Esophagus muscularis mucosa (tissue), 4 donors: ENCODE results near the gene PEAR1. TPM values are rescaled to one million over a fixed set of nuclear protein-coding genes. Genes with fewer than 3 reads are reported as not detected.
A peak's percentile ranks its signal among the peaks of the same experiment; 100 is the strongest.

Experiments
- DNase-seq: peaks from one replicate; pipeline ENCODE4 v3.0.0-alpha.2; 2017; ENCODE audit errors: extremely low spot score
- H3K27ac ChIP-seq, 4 donors: fragments of 200-600 bp; sonication (generic); replicated peaks in 1 of 4; 1 replicate in 3 of 4; 2 replicates in 1 of 4; pipeline ENCODE4 v1.5.1; 2016 to 2019; ENCODE audit warnings: mild to moderate bottlenecking in 1 of 4
- H3K27me3 ChIP-seq, 4 donors: fragments of 200-600 bp; sonication (generic); one replicate each; pipeline versions ENCODE4 v1.5.1 to v1.6.0; 2016 to 2019
- H3K36me3 ChIP-seq, 4 donors: fragments of 200-600 bp; sonication (generic); one replicate each; pipeline ENCODE4 v1.5.1; 2016 to 2019
- H3K4me1 ChIP-seq, 4 donors: fragments of 200-600 bp; sonication (generic); one replicate each; pipeline ENCODE4 v1.5.1; 2016 to 2019
- H3K4me3 ChIP-seq, 4 donors: fragments of 200-600 bp; sonication (generic); 1 replicate in 2 of 4; 2 replicates in 2 of 4; pipeline ENCODE4 v1.5.1; 2016 to 2019; ENCODE audit warnings: mild to moderate bottlenecking in 4 of 4, moderate library complexity in 1 of 4
- H3K9me3 ChIP-seq, 4 donors: fragments of 200-600 bp; sonication (generic); 1 replicate in 3 of 4; 2 replicates in 1 of 4; pipeline ENCODE4 v1.5.1; 2016 to 2019
- EP300 ChIP-seq: sonication (generic); formaldehyde crosslinking; IDR thresholded peaks from one replicate; pipeline ENCODE4 v1.6.1; 2017; ENCODE audit warnings: antibody characterized with exemption
- POLR2A ChIP-seq: fragments of 450-650 bp; IDR thresholded peaks from one replicate; pipeline ENCODE4 v1.6.1; 2017; ENCODE audit warnings: antibody characterized with exemption, moderate library complexity, mild to moderate bottlenecking, low read depth
- POLR2AphosphoS5 ChIP-seq, 2 donors: sonication (generic); formaldehyde crosslinking; IDR thresholded peaks; one replicate each; pipeline ENCODE4 v1.6.1; 2017; ENCODE audit warnings: antibody characterized with exemption in 2 of 2
- WGBS: methylation state at CpG from one replicate; pipeline ENCODE4 v1.1.5; 2018; 5-methylcytosine and 5-hydroxymethylcytosine counted together
- intact Hi-C: fragments of 100-400 bp; cut with DNase I; formaldehyde crosslinking; loops from one replicate; pipeline ENCODE4 v1.15.1; 2023
- total RNA-seq, 4 donors: library from RNA; depleted of rRNA; stranded (reverse); fragments of >200 nt; gene quantifications; one replicate each; pipeline versions ENCODE4 v1.1.0 to v1.2.1, GENCODE V29; 2016
- TF ChIP-seq, protein P1 (sequence below), 3 experiments: fragments of 200-600 bp in 2 of 3; fragments of 450-650 bp in 1 of 3; sonication (generic) in 2 of 3; IDR thresholded peaks; one replicate each; pipeline ENCODE4 v1.5.1; 2017 to 2019; ENCODE audit warnings: antibody characterized with exemption in 3 of 3, mild to moderate bottlenecking in 2 of 3, moderate library complexity in 1 of 3

The PEAR1 gene
- total RNA-seq, 4 donors from 2014 or later: 6.1 to 13.6 (median 10.9) TPM

DNA sequence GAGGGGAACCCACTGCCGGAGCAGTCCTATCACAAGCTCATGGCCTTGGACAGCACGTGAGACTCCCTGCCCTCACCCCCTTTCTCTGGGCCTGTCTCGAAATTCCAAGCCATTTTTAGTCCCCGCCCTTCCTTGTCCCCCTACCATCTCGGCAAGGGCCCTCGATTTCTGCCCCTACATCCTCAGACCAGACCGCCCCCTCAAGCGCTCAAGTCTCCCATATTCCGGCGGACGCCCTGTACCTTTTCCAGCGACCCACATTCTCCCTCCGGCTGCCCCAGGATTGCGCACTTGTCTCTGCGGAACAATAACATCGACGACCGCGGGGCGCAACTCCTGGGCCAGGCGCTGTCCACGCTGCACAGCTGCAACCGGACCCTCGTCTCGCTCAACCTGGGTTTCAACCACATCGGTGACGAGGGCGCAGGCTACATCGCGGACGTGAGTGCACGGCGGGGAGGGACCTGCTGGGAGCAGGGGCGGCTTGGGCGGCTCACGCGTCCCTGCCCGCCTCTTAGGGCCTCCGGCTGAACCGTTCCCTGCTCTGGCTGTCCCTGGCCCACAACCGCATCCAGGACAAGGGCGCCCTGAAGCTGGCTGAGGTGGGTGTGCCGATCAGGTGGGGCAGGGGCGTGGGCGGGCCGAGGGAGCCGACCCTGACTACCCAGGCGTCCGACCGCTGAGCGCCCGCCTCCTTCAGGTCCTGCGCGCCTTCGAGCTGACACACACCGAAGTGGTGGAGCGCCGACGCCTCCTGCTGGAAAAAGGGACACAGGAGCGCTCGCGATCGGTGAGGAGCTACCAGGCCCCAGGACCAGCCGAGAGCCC is 33.9 kb downstream of the PEAR1 start:
- peaks cover 4 to 69% (median 44%) of the 10 kb centered on the region in 4 donors for H3K27me3 ChIP-seq
- no peaks in the 10 kb centered on the region for H3K9me3 ChIP-seq
- TF ChIP-seq, protein P1, sequence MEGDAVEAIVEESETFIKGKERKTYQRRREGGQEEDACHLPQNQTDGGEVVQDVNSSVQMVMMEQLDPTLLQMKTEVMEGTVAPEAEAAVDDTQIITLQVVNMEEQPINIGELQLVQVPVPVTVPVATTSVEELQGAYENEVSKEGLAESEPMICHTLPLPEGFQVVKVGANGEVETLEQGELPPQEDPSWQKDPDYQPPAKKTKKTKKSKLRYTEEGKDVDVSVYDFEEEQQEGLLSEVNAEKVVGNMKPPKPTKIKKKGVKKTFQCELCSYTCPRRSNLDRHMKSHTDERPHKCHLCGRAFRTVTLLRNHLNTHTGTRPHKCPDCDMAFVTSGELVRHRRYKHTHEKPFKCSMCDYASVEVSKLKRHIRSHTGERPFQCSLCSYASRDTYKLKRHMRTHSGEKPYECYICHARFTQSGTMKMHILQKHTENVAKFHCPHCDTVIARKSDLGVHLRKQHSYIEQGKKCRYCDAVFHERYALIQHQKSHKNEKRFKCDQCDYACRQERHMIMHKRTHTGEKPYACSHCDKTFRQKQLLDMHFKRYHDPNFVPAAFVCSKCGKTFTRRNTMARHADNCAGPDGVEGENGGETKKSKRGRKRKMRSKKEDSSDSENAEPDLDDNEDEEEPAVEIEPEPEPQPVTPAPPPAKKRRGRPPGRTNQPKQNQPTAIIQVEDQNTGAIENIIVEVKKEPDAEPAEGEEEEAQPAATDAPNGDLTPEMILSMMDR (IDR thresholded peaks at IDR 0.05): peak; percentile 49 to 56 (median 50)
- no peak for TF ChIP-seq EP300
- H3K4me1 ChIP-seq: peaks cover 18 to 49% (median 41%) of the 10 kb centered on the region in 4 donors
- 10% methylated on average over 30 of the region's 64 CpGs for WGBS
- intact Hi-C loops: no loop called here
- H3K36me3 ChIP-seq: no peaks in the 10 kb centered on the region
- no peak overlapping the region for H3K27ac ChIP-seq
- peak overlapping the region; percentile 34 to 53 (median 39) for H3K4me3 ChIP-seq
- no peak for DNase-seq

DNA sequence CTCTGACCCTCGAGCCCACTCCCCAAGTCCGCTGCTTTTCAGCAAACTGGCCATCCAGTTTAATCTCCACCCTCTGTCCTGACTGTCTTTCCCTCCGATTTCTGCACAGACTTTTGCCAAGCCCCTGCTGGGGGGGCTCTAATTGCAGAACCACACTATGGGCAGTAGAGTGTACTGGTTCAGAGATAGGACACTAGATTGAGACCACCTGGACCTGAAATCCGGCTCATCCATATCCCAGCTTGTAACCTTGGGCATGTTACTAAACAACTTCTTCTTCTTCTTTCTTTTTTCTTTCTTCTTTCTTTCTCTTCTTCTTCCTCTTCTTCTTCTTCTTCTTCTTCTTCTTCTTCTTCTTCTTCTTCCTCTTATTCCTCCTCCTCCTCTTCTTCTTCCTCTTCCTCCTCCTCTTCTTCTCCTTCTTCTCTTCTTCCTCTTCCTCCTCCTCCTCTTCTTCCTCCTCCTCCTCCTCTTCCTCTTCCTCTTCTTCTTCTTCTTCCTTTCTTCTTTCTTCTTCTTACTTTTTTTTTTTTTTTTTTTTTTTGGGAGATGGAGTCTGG is 34.6 kb downstream of the PEAR1 start:
- peak overlapping the region; percentile 34 to 53 (median 39) for H3K4me3 ChIP-seq
- TF ChIP-seq POLR2AphosphoS5 (IDR thresholded peaks at IDR 0.05): no peak
- TF ChIP-seq, protein P1 (IDR thresholded peaks at IDR 0.05): no peak
- TF ChIP-seq POLR2A: no peak
- no peak for TF ChIP-seq EP300
- no peak overlapping the region for H3K27ac ChIP-seq
- DNase-seq: no peak
- no peaks in the 10 kb centered on the region for H3K9me3 ChIP-seq
- 3% methylated on average over 4 of the region's 4 CpGs for WGBS
- H3K4me1 ChIP-seq: peaks cover 18 to 45% (median 38%) of the 10 kb centered on the region in 4 donors
- intact Hi-C loops: no loop called here
- H3K36me3 ChIP-seq: no peaks in the 10 kb centered on the region
- peaks cover 4 to 63% (median 38%) of the 10 kb centered on the region in 4 donors for H3K27me3 ChIP-seq

DNA sequence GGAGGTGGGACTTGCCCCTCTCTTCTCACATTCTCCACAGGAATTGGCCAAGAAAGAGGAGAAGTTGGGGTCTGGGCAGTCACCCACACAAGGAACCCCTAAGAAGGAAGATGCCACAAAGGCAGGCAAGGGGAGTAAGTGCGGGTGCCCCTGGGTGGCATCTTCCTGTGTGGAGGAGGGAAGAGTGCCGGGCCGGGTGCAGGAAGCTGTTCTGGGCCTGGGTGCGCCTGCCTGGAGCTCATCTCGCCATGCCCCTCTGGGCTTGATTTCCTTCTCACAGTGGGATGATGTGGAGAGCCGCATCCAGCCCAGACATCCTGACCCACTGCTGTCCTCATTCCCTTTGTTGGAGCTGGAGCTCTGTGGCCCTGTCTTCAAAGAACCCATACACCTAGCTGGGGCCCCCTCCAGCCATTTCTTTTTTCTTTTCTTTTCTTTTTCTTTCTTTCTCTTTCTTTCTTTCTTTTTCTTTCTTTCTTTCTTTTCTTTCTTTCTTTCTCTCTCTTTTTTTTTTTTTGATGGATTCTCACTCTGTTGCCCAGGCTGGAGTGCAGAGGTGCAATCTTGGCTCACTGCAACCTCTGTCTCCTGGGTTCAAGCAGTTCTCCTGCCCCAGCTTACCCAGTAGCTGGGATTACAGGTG is 36.2 kb downstream of the PEAR1 start:
- no peak for DNase-seq
- Histone ChIP-seq H3K27me3 (peaks cover 4 to 47% (median 23%) of the 10 kb centered on the region in 4 donors), H3K4me3 (no peak overlapping the region), H3K36me3 (no peaks in the 10 kb centered on the region), H3K9me3 (no peaks in the 10 kb centered on the region), H3K27ac (no peak overlapping the region), H3K4me1 (peaks cover 8 to 29% (median 25%) of the 10 kb centered on the region in 4 donors)
- intact Hi-C loops: no loop called here
- TF ChIP-seq EP300 (no peak), POLR2A (no peak), POLR2AphosphoS5 (IDR thresholded peaks at IDR 0.05) (no peak)
- TF ChIP-seq, protein P1 (IDR thresholded peaks at IDR 0.05): no peak
- WGBS: 76% methylated on average over 6 of the region's 6 CpGs

DNA sequence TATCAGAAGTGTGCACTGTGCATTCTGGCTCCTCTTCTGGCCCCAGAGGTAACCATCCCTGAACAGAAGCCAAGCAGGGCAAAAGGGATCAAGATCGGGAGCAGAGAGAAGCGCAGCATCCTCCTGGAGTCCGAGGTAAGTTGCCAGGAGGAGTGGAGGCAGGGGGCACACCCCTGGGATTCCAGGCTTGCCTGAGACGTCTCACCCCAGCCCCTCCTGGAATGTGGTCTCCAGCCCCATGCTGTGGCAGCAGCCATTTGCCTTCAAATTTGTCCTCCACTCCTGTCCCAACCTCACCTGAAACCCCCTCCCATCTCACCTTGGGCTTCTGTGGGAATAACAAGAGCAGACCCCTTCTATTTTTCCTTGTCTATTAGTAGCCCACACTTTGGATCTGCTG is 37.0 kb downstream of the PEAR1 start:
- intact Hi-C loops: no loop called here
- H3K27ac ChIP-seq: no peak overlapping the region
- 71% methylated on average over 4 of the region's 4 CpGs for WGBS
- no peaks in the 10 kb centered on the region for H3K9me3 ChIP-seq
- H3K27me3 ChIP-seq: peaks cover 4 to 39% (median 20%) of the 10 kb centered on the region in 4 donors
- H3K4me1 ChIP-seq: peaks cover 8 to 29% (median 25%) of the 10 kb centered on the region in 4 donors
- H3K4me3 ChIP-seq: no peak overlapping the region
- no peak for DNase-seq
- H3K36me3 ChIP-seq: peaks cover 0 to 7% (median 6%) of the 10 kb centered on the region in 4 donors
- TF ChIP-seq POLR2A: no peak
- TF ChIP-seq, protein P1 (IDR thresholded peaks at IDR 0.05): no peak
- TF ChIP-seq EP300: no peak
- no peak for TF ChIP-seq POLR2AphosphoS5 (IDR thresholded peaks at IDR 0.05)
